Trophoblast cell (in vitro differentiated cells and primary cell): ENCODE results near the gene RIN3.

Experiments
- DNase-seq, 2 donors: peaks; one replicate each; pipeline ENCODE4 v3.0.0-alpha.2; 2016
- H2AFZ ChIP-seq: 2 replicates; pipeline ENCODE4 v1.6.1; 2013; ENCODE audit warnings: low read length, moderate library complexity, mild to moderate bottlenecking; ENCODE audit not compliant: insufficient read depth, poor library complexity
- H2AK5ac ChIP-seq: 2 replicates; pipeline ENCODE4 v1.6.1; 2013; ENCODE audit warnings: mild to moderate bottlenecking, low read length
- H2BK120ac ChIP-seq: 2 replicates; pipeline ENCODE4 v1.6.1; 2013; ENCODE audit warnings: low read length, mild to moderate bottlenecking, moderate library complexity; ENCODE audit not compliant: insufficient read depth, poor library complexity
- H2BK12ac ChIP-seq: 2 replicates; pipeline ENCODE4 v1.6.1; 2013; ENCODE audit warnings: mild to moderate bottlenecking, low read length, moderate library complexity
- H2BK5ac ChIP-seq: 2 replicates; pipeline ENCODE4 v1.6.1; 2013; ENCODE audit warnings: low read length, low read depth, moderate library complexity, mild to moderate bottlenecking; ENCODE audit not compliant: poor library complexity
- H3K14ac ChIP-seq: 2 replicates; pipeline ENCODE4 v1.6.1; 2013; ENCODE audit warnings: mild to moderate bottlenecking, low read length
- H3K18ac ChIP-seq: 2 replicates; pipeline ENCODE4 v1.6.1; 2013; ENCODE audit warnings: mild to moderate bottlenecking, low read length
- H3K23ac ChIP-seq: 2 replicates; pipeline ENCODE4 v1.6.1; 2013; ENCODE audit warnings: low read length
- H3K27ac ChIP-seq: 2 replicates; pipeline ENCODE4 v1.5.1; 2013; ENCODE audit warnings: low read depth, mild to moderate bottlenecking, inconsistent platforms, low read length, moderate library complexity
- H3K27me3 ChIP-seq: 2 replicates; pipeline ENCODE4 v1.6.1; 2013; ENCODE audit warnings: inconsistent platforms, mild to moderate bottlenecking, low read length, moderate library complexity; ENCODE audit not compliant: insufficient read depth
- H3K36me3 ChIP-seq, 2 experiments: 1 replicate in 1 of 2; 2 replicates in 1 of 2; pipeline ENCODE4 v1.6.1; 2013; ENCODE audit warnings: low read length in 2 of 2, mild to moderate bottlenecking in 2 of 2, moderate library complexity in 1 of 2; ENCODE audit not compliant: insufficient read depth in 2 of 2, control insufficient read depth in 1 of 2
- H3K4ac ChIP-seq: 2 replicates; pipeline ENCODE4 v1.6.1; 2013; ENCODE audit warnings: low read depth, mild to moderate bottlenecking, low read length, moderate library complexity
- H3K4me1 ChIP-seq, 2 experiments: 1 replicate in 1 of 2; 2 replicates in 1 of 2; pipeline ENCODE4 v1.6.1; 2013; ENCODE audit warnings: low read length in 2 of 2, mild to moderate bottlenecking in 2 of 2, moderate library complexity in 1 of 2; ENCODE audit not compliant: insufficient read depth in 2 of 2, control insufficient read depth in 1 of 2
- H3K4me2 ChIP-seq: 2 replicates; pipeline ENCODE4 v1.6.1; 2013; ENCODE audit warnings: inconsistent platforms, mild to moderate bottlenecking, low read length, moderate library complexity
- H3K4me3 ChIP-seq: 2 replicates; pipeline ENCODE4 v1.5.1; 2013; ENCODE audit warnings: mild to moderate bottlenecking, low read depth, low read length, inconsistent platforms
- H3K79me1 ChIP-seq: one replicate; pipeline ENCODE4 v1.6.1; 2013; ENCODE audit warnings: low read length
- H3K79me2 ChIP-seq: 2 replicates; pipeline ENCODE4 v1.6.1; 2013; ENCODE audit warnings: low read length, mild to moderate bottlenecking; ENCODE audit not compliant: control insufficient read depth, insufficient read depth, poor library complexity
- H3K9ac ChIP-seq: 2 replicates; pipeline ENCODE4 v1.6.1; 2013; ENCODE audit warnings: mild to moderate bottlenecking, low read length
- H3K9me3 ChIP-seq: 2 replicates; pipeline ENCODE4 v1.6.1; 2013; ENCODE audit warnings: low read depth, mild to moderate bottlenecking, control low read depth, inconsistent platforms, low read length; ENCODE audit not compliant: insufficient read depth
- H4K12ac ChIP-seq: 2 replicates; pipeline ENCODE4 v1.6.1; 2013; ENCODE audit warnings: low read depth, mild to moderate bottlenecking, low read length, moderate library complexity
- H4K8ac ChIP-seq: 2 replicates; pipeline ENCODE4 v1.6.1; 2013; ENCODE audit warnings: low read depth, mild to moderate bottlenecking, low read length, moderate library complexity
- H4K91ac ChIP-seq: one replicate; pipeline ENCODE4 v1.6.1; 2013; ENCODE audit warnings: low read depth, mild to moderate bottlenecking, low read length, moderate library complexity
- WGBS: extraction: QIAGEN DNeasy Blood & Tissue Kit; methylation state at CpG from one replicate; pipeline ENCODE4 v1.1.7; 2013; ENCODE audit warnings: missing lambda C conversion rate; ENCODE audit not compliant: insufficient read length, insufficient coverage; ENCODE audit errors: extremely low coverage; 5-methylcytosine and 5-hydroxymethylcytosine counted together

Gene RIN3

GRCh38 chr14:92698393-92698792 is 184.8 kb downstream of the RIN3 start:
- Histone ChIP-seq H3K36me3 (peaks cover 5% of the 10 kb centered on the region in 2 experiments), H3K4ac (no peak overlapping the region), H3K23ac (no peak overlapping the region), H2BK120ac (no peak overlapping the region), H3K79me1 (no peaks in the 10 kb centered on the region), H3K18ac (no peak overlapping the region), H2BK5ac (no peak overlapping the region), H3K9ac (no peak overlapping the region), H4K12ac (no peak overlapping the region), H3K27ac (no peak overlapping the region), H2AK5ac (no peak overlapping the region), H4K8ac (no peak overlapping the region), H3K14ac (no peak overlapping the region), H2BK12ac (no peak overlapping the region), H3K27me3 (no peaks in the 10 kb centered on the region), H3K4me3 (no peak overlapping the region), H3K79me2 (no peaks in the 10 kb centered on the region), H4K91ac (no peak overlapping the region), H3K4me1 (peaks cover 7 to 10% of the 10 kb centered on the region in 2 experiments), H2AFZ (no peak overlapping the region), H3K4me2 (no peak overlapping the region), H3K9me3 (peaks cover 5% of the 10 kb centered on the region)
- no peak for DNase-seq

- no peak overlapping the region for H3K9ac ChIP-seq
- no peaks in the 10 kb centered on the region for H3K4me1 ChIP-seq
- no peak overlapping the region for H4K91ac ChIP-seq
- H3K79me1 ChIP-seq = no peaks in the 10 kb centered on the region
- WGBS = no CpG with 5 or more reads among the region's 10 CpGs
- no peak overlapping the region for H3K23ac ChIP-seq
- H3K4ac ChIP-seq = no peak overlapping the region
- H3K4me2 ChIP-seq = no peak overlapping the region
- H2BK12ac ChIP-seq = no peak overlapping the region
- H3K36me3 ChIP-seq = peaks cover 27 to 34% of the 10 kb centered on the region in 2 experiments
- H3K27ac ChIP-seq = no peak overlapping the region
- H2AK5ac ChIP-seq = no peak overlapping the region
- H3K27me3 ChIP-seq = no peaks in the 10 kb centered on the region
- H2BK5ac ChIP-seq = no peak overlapping the region
- no peak for DNase-seq
- no peak overlapping the region for H3K18ac ChIP-seq
- no peak overlapping the region for H2AFZ ChIP-seq
- H4K12ac ChIP-seq = no peak overlapping the region
- H3K79me2 ChIP-seq = no peaks in the 10 kb centered on the region
- no peak overlapping the region for H4K8ac ChIP-seq
- peaks cover 2% of the 10 kb centered on the region for H3K9me3 ChIP-seq
- no peak overlapping the region for H3K4me3 ChIP-seq
- no peak overlapping the region for H2BK120ac ChIP-seq
- no peak overlapping the region for H3K14ac ChIP-seq
Measured at GRCh38 chr14:92701826-92702225, 188.2 kb downstream of the RIN3 start.

- Histone ChIP-seq H3K36me3 (peaks cover 32 to 39% of the 10 kb centered on the region in 2 experiments), H4K8ac (no peak overlapping the region), H3K4ac (no peak overlapping the region), H3K79me1 (no peaks in the 10 kb centered on the region), H2BK5ac (no peak overlapping the region), H3K23ac (no peak overlapping the region), H3K79me2 (no peaks in the 10 kb centered on the region), H3K4me3 (no peak overlapping the region), H4K91ac (no peak overlapping the region), H3K4me1 (no peaks in the 10 kb centered on the region), H4K12ac (no peak overlapping the region), H3K4me2 (no peak overlapping the region), H2BK12ac (no peak overlapping the region), H3K9ac (no peak overlapping the region), H3K18ac (no peak overlapping the region), H2AK5ac (no peak overlapping the region), H3K9me3 (peaks cover 2% of the 10 kb centered on the region), H3K27ac (no peak overlapping the region), H3K14ac (no peak overlapping the region), H3K27me3 (no peaks in the 10 kb centered on the region), H2BK120ac (no peak overlapping the region), H2AFZ (no peak overlapping the region)
- DNase-seq = no peak
- WGBS = no CpG with 5 or more reads among the region's 9 CpGs
Measured at GRCh38 chr14:92702441-92702918, 188.9 kb downstream of the RIN3 start.

GRCh38 chr14:92703516-92703915 is 189.9 kb downstream of the RIN3 start:
- Histone ChIP-seq H2BK120ac (no peak overlapping the region), H3K27ac (no peak overlapping the region), H2AK5ac (no peak overlapping the region), H3K18ac (no peak overlapping the region), H3K9me3 (peaks cover 2% of the 10 kb centered on the region), H3K4me3 (no peak overlapping the region), H3K4me2 (no peak overlapping the region), H3K79me2 (no peaks in the 10 kb centered on the region), H3K4ac (no peak overlapping the region), H4K12ac (no peak overlapping the region), H2BK5ac (no peak overlapping the region), H4K8ac (no peak overlapping the region), H4K91ac (no peak overlapping the region), H3K4me1 (no peaks in the 10 kb centered on the region), H3K14ac (no peak overlapping the region), H2AFZ (no peak overlapping the region), H3K79me1 (no peaks in the 10 kb centered on the region), H3K23ac (no peak overlapping the region), H3K36me3 (peaks cover 32 to 39% of the 10 kb centered on the region in 2 experiments), H2BK12ac (no peak overlapping the region), H3K27me3 (no peaks in the 10 kb centered on the region), H3K9ac (no peak overlapping the region)
- no CpG with 5 or more reads among the region's 10 CpGs for WGBS
- DNase-seq = no peak
